CD4-positive, alpha-beta T cell treated with Interleukin-4 for 4 hours (primary cell): ENCODE data around the gene PSMB9.

Source experiments
- DNase-seq: peaks from one replicate; pipeline ENCODE4 v3.0.0-alpha.2; 2020

PSMB9 gene

GRCh38 chr6:32840604-32841246 is 13.3 kb upstream of the PSMB9 start:
- peak; percentile 67 for DNase-seq

GRCh38 chr6:32842021-32842650 is 11.9 kb upstream of the PSMB9 start:
- no peak for DNase-seq

- no peak for DNase-seq
Observed at GRCh38 chr6:32842690-32843089, 11.3 kb upstream of the PSMB9 start.

GRCh38 chr6:32843331-32843978 is 10.5 kb upstream of the PSMB9 start:
- no peak for DNase-seq

GRCh38 chr6:32843979-32844838 is 9.8 kb upstream of the PSMB9 start, which contains the start of gene PSMB8:
Gene PSMB8, minus strand, starts transcription at chr6:32844047. Its CDS starts 51 bp downstream, at chr6:32843996.
- DNase-seq: peak; percentile 98

- peak; percentile 39 for DNase-seq
Observed at GRCh38 chr6:32844839-32845383, 9.1 kb upstream of the PSMB9 start.

- peak; percentile 51 for DNase-seq
Observed at GRCh38 chr6:32845384-32845884, 8.6 kb upstream of the PSMB9 start.

- DNase-seq: no peak
Observed at GRCh38 chr6:32847004-32847403, 7.0 kb upstream of the PSMB9 start.

- no peak for DNase-seq
Observed at GRCh38 chr6:32847795-32848194, 6.2 kb upstream of the PSMB9 start.

GRCh38 chr6:32849126-32849525 is 4.9 kb upstream of the PSMB9 start:
- no peak for DNase-seq

GRCh38 chr6:32851025-32851424 is 3.0 kb upstream of the PSMB9 start:
- DNase-seq: no peak

GRCh38 chr6:32852018-32852843 is 1.8 kb upstream of the PSMB9 start:
- no peak for DNase-seq

- DNase-seq: peak; percentile 47
Observed at GRCh38 chr6:32852844-32853540, 1.0 kb upstream of the PSMB9 start.

GRCh38 chr6:32854376-32855178 is 585 bp downstream of the PSMB9 start:
- DNase-seq: peak; percentile 65

GRCh38 chr6:32855467-32856174 is 1.6 kb downstream of the PSMB9 start:
- no peak for DNase-seq

GRCh38 chr6:32857156-32857891 is 3.3 kb downstream of the PSMB9 start:
- no peak for DNase-seq

- DNase-seq: no peak
Observed at GRCh38 chr6:32858194-32858593, 4.2 kb downstream of the PSMB9 start.

- no peak for DNase-seq
Observed at GRCh38 chr6:32860674-32861073, 6.7 kb downstream of the PSMB9 start.

GRCh38 chr6:32862725-32863124 is 8.7 kb downstream of the PSMB9 start:
- DNase-seq: no peak
